ENCODE data around the gene UMAD1.
"Not testable (repeated sequence)": the region's sequence is repeated elsewhere in the genome, so short reads cannot be mapped to it uniquely, and the experiment has no call there.

UMAD1 gene

DNA sequence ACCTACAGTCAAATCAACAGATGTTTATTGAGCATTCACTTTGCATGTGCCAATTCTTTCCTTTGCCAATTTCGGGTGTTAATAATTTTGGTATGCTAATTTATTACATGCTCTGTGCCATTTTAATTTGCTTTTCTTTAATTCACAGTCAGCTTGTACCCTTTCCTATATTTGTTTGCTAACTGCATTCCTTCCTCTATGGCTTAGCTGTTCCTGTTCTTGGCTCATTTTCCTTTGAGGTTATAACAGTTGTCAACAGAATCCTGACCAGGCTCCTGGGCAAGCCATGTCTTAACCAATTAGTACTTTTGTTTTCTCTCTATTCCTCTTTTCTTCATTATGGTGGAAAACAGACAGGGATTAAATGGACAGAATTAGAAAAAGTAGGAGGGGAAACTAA is 151.5 kb downstream of the UMAD1 start:
- FAIRE-seq (no peak), DNase-seq (ENCODE audit: insufficient read length, low spot score) (no peak)

DNA sequence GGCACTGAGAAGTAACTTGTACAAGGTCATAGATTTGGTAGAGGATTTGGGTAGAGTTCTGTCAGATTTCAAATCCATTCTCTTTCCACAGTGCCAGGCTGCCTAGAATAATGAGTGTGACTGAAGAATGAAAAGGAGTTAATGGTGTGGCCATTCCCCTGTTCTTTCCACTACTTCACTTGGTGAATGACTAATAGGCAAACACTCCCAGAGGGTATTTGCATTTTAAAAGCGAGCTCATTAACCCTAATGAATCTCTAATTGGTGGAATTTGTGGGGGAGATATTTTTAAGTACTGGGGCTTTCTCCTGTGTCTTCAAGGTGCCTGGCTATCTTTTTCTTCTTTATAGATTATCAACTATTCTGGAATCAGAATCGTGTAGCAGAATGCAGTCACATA is 152.7 kb downstream of the UMAD1 start:
- DNase-seq (ENCODE audit: insufficient read length, low spot score) = no peak
- no peak for FAIRE-seq

- FAIRE-seq = no peak
- DNase-seq (ENCODE audit: insufficient read length, low spot score) = no peak
Observed at GRCh38 chr7:7793921-7794320, 153.4 kb downstream of the UMAD1 start.

- DNase-seq (ENCODE audit: insufficient read length, low spot score) (no peak), FAIRE-seq (no peak)
Observed at GRCh38 chr7:7795203-7795602, 154.7 kb downstream of the UMAD1 start.

DNA sequence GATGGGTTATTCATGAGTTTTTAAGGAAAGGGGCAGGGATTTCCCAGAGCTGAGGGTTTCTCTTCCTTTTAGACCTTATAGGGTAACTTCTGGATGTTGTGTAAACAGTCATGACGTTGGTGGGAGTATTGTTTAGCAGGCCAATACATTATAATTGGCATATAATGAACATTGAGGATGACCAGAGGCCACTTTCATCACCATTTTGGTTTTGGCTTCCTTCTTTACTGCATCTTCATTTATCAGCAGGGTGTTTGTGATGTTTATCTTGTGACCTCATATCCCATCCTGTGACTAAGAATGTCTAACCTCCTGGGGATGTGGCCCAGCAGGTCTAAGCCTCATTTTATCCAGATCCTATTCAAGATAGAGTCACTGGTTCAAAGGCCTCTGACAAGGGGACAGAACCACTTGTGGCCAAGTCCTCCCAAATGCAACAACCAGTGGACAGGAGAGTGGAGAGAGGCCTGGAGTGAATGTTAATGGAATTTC is 155.1 kb downstream of the UMAD1 start:
- DNase-seq (ENCODE audit: insufficient read length, low spot score) (no peak), FAIRE-seq (no peak)

DNA sequence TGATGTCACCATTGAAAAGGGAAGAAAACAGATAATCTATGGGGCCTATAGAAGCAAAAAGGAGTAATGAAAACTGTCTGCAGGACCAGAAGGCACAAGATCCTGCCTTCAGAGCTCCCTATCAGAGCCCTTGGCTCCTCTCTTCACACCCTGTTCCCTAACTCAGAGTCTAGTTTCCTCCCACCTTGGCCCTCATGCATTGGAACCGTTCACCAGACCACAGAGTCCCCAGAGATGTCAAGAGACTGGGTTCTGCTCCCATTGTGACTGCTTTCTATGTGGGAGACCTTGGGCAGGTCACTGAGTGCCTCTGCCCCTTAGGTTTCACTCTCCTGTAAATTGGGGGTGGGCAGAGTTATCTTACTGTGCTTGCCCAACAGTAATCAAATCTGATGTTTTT is 158.0 kb downstream of the UMAD1 start:
- FAIRE-seq = no peak
- DNase-seq (ENCODE audit: insufficient read length, low spot score) = no peak

GRCh38 chr7:7799138-7799537 is 158.6 kb downstream of the UMAD1 start:
- DNase-seq (ENCODE audit: insufficient read length, low spot score) = no peak
- no peak for FAIRE-seq

DNA sequence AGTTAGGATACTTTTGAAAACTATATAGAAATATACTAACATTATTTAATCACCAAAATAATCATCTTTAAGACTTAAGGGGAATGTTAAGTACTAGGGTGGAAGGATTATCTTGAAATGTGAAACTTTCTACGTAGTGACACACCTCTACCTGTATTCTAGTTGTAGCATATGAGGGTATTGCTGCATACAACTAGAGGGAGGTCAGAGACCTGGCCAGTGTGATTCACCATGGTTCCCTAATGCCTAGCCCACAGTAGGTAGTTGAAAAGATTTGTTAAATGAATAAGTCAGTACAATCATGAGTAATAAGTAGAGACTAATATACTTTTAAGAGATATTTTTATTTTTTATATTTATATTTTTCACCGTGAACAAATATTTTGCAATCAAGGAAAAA is 162.0 kb downstream of the UMAD1 start:
- no peak for DNase-seq (ENCODE audit: insufficient read length, low spot score)
- FAIRE-seq = no peak

DNA sequence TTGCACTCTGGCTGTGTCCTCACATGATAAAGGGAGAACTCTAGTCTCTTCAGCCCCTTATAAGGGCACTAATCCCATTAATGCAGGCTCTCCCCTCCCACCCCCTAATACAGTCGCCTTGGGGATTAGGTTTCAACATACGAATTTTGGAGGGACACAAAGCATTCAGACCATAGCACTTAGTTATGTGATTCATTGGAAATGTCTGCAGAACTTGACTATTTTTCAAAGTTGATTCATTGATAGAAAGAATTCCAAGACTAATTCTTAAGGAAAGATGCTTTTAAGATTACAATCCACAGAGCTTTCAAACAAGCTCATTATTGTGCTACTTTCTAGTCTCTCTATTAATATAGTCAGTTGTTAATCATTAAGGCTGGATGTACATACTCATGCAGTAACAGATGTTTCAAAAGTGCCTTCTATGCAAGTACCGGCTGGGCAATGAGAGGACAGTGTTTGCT is 163.2 kb downstream of the UMAD1 start:
- FAIRE-seq (no peak), DNase-seq (ENCODE audit: insufficient read length, low spot score) (no peak)

DNA sequence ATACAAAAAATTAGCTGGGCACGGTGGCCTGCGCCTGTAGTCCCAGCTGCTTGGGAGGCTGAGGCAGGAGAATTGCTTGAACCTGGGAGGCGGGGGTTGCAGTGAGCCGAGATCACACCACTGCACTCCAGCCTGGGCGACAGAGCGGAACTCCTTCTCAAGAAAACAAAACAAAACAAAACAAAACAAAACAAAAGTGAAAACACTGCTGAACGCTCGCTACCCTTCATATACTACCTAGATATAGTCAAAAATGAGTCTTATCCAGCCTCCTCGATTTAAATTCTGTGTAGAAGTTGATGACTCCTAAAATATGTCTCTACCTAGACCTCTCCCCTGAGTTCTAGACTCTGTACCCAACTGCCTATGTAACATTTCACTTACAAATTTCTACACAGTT is 164.3 kb downstream of the UMAD1 start:
- FAIRE-seq; DNase-seq (ENCODE audit: insufficient read length, low spot score): not testable (repeated sequence)

- DNase-seq (ENCODE audit: insufficient read length, low spot score) = no peak
- no peak for FAIRE-seq
Observed at GRCh38 chr7:7805511-7806153, 165.1 kb downstream of the UMAD1 start.

GRCh38 chr7:7808156-7808555 is 167.6 kb downstream of the UMAD1 start:
- no peak for FAIRE-seq
- DNase-seq (ENCODE audit: insufficient read length, low spot score) = no peak

GRCh38 chr7:7808626-7809025 is 168.1 kb downstream of the UMAD1 start:
- FAIRE-seq = no peak
- no peak for DNase-seq (ENCODE audit: insufficient read length, low spot score)

GRCh38 chr7:7810380-7810779 is 169.8 kb downstream of the UMAD1 start:
- DNase-seq (ENCODE audit: insufficient read length, low spot score) (no peak), FAIRE-seq (no peak)

DNA sequence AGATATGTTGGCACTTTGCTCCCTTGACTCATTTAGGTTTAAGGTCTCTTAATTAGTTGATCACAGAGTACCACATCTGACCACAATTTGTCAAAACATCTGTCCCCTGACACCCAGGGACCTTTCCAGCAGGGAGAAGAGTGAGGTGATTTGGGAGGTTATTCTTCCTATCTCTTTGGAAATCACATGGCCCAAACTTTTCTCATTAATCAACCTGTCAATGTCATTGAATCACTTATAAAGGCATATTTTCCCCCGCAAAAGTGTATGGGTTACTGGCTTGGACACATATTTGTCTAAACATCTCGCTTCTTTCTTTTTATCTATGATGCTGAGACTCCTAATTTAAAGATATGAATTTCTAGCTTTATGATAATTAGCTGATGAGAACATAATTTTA is 170.3 kb downstream of the UMAD1 start:
- no peak for FAIRE-seq
- no peak for DNase-seq (ENCODE audit: insufficient read length, low spot score)

- no peak for DNase-seq (ENCODE audit: insufficient read length, low spot score)
- peak; percentile 36 for FAIRE-seq
Observed at GRCh38 chr7:7812112-7812511, 171.6 kb downstream of the UMAD1 start.

DNA sequence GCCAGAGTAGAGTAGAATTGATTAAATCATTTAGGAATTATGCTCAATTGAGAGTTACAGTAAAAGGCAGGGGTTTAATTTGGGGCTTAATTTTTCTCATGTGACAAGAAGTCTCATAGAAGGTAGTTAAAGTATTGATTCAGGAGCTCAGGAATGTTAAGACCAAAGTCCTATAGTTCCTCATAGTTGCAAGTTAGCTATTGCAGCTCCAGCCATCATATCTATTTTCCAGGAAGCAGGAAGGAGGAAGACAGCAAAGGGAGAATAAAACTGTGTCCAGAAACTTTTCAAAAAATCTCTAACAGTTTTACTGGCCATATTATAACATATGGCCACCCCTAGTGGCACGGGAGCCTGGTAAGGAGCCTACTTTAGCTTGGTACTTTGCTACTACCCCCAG is 174.8 kb downstream of the UMAD1 start:
- no peak for DNase-seq (ENCODE audit: insufficient read length, low spot score)

GRCh38 chr7:7816084-7816483 is 175.5 kb downstream of the UMAD1 start:
- FAIRE-seq = no peak
- DNase-seq (ENCODE audit: insufficient read length, low spot score) = no peak

More for the DNA sequence above, 174.8 kb downstream of the UMAD1 start:
- no peak for FAIRE-seq

GRCh38 chr7:7816816-7817536 is 176.4 kb downstream of the UMAD1 start:
- DNase-seq (ENCODE audit: insufficient read length, low spot score) (no peak), FAIRE-seq (peak; percentile 26)

DNA sequence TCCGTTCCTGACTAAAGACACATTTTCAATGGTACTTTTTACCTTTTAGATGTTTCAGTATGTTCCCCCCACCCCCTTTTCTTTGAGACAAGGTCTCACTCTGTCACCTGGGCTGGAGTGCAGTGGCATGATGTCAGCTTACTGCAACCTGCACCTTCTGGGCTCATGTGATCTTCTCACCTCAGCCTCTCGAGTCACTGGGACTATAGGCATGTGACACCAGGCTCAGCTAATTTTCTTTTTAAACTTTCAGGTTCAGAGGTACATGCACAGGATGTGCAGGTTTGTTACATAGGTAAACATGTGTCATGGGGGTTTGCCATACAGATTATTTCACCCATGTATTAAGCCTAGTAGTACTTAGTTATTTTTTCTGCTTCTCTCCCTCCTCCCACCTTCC is 177.2 kb downstream of the UMAD1 start:
- FAIRE-seq (no peak), DNase-seq (ENCODE audit: insufficient read length, low spot score) (no peak)

- not testable (repeated sequence) for DNase-seq (ENCODE audit: insufficient read length, low spot score); FAIRE-seq
Observed at GRCh38 chr7:7818179-7818578, 177.6 kb downstream of the UMAD1 start.
